Measurements from ENCODE around the gene MRGPRD. TPM values are rescaled to one million over a fixed set of nuclear protein-coding genes. Genes with fewer than 3 reads are reported as not detected.
A peak's percentile ranks its signal among the peaks of the same experiment; 100 is the strongest.

Gene MRGPRD
- total RNA-seq, 4 donors from 2014 or later: 2.9 to 5.4 TPM; not detected in 2

GRCh38 chr11:69014084-69014851, 33.5 kb upstream of the MRGPRD start:
- H3K27ac ChIP-seq: peak overlapping the region; percentile 88 to 99 (median 98)
- H3K27me3 ChIP-seq: peaks cover 3% of the 10 kb centered on the region
- no peaks in the 10 kb centered on the region for H3K36me3 ChIP-seq
- ATAC-seq: peak; percentile 39
- 6% methylated on average over 10 of the region's 28 CpGs; no CpG with 5 or more reads in 1 of the 2 donors for WGBS, 2 donors (ENCODE audit: low coverage in 1 of 2)
- peaks cover 4 to 67% (median 26%) of the 10 kb centered on the region in 3 donors for H3K4me1 ChIP-seq
- TF ChIP-seq EP300 (IDR thresholded peaks at IDR 0.05) (peak; percentile 59), POLR2AphosphoS5 (IDR thresholded peaks at IDR 0.05) (peak; percentile 96), POLR2A (IDR thresholded peaks at IDR 0.05) (peak; percentile 14 to 33)
- TF ChIP-seq, protein P1, sequence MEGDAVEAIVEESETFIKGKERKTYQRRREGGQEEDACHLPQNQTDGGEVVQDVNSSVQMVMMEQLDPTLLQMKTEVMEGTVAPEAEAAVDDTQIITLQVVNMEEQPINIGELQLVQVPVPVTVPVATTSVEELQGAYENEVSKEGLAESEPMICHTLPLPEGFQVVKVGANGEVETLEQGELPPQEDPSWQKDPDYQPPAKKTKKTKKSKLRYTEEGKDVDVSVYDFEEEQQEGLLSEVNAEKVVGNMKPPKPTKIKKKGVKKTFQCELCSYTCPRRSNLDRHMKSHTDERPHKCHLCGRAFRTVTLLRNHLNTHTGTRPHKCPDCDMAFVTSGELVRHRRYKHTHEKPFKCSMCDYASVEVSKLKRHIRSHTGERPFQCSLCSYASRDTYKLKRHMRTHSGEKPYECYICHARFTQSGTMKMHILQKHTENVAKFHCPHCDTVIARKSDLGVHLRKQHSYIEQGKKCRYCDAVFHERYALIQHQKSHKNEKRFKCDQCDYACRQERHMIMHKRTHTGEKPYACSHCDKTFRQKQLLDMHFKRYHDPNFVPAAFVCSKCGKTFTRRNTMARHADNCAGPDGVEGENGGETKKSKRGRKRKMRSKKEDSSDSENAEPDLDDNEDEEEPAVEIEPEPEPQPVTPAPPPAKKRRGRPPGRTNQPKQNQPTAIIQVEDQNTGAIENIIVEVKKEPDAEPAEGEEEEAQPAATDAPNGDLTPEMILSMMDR (IDR thresholded peaks at IDR 0.05): peak in 1 of 4 experiments; percentile 9
- H3K9me3 ChIP-seq: no peaks in the 10 kb centered on the region
- H3K4me3 ChIP-seq: peak overlapping the region; percentile 70 to 77

DNA sequence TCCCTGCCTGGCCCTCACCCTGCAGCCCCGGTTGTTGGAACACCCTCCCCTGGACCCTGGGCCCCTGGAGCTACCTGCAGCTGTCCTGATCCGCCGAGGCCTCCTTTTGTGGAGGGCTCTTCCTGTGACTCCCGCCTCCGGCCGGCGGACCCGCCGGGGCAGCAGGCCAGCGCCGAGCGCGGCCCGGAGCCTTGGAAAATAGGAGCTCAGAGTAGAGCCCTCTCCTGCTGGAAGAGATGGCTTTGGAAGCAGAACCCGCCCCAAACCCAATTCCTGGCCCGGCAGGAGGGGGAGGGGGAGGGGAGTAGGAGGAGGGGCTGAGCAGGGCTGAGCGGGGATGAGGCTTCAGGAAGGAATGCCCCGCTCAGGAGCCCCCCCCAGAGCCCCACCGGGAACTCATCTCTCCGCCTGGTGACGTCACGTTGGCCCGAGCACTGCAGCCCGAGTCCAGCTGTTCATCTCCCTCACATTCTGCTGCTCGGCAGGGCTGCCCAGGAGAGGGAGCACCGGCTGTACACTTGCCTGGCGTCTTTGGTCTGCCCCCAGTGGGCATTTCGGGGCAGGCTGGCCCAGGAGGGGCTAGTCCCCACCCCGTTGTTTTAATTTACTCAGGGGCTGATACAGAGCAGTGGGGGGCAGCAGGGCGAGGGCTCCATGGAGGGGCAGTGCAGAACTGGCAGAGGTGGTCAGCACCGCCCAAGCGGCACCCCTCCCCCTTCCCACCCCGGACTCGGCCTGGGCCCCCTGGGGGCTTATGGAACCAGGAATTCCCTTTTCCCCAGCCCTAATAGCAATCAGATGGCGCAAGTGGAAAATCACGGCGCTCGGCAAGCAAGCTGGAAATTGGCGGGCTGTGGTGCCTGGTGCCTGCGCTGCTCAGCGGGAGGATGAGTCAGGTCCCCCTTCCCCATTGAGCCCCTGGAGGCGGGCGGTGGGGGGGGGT, 32.5 kb upstream of the MRGPRD start, which contains the start of gene MRGPRF:
MRGPRF (minus strand) TSS at position 238 of the 943 bp plus-strand sequence. CDS start 3,345 bp downstream, outside the sequence.
- Histone ChIP-seq H3K9me3 (no peaks in the 10 kb centered on the region), H3K36me3 (no peaks in the 10 kb centered on the region), H3K4me1 (peaks cover 6 to 67% (median 34%) of the 10 kb centered on the region in 3 donors), H3K4me3 (peak within 1 kb of the TSS; percentile 70 to 77), H3K27ac (peak within 1 kb of the TSS; percentile 88 to 99 (median 98)), H3K27me3 (peaks cover 3% of the 10 kb centered on the region)
- TF ChIP-seq POLR2A (IDR thresholded peaks at IDR 0.05): peak; percentile 91 to 92
- no peak for TF ChIP-seq EP300 (IDR thresholded peaks at IDR 0.05)
- peak; percentile 96 for TF ChIP-seq POLR2AphosphoS5 (IDR thresholded peaks at IDR 0.05)
- TF ChIP-seq, protein P1 (IDR thresholded peaks at IDR 0.05): peak in 3 of 4 experiments; percentile 78 to 85 (median 85)
- WGBS, 2 donors (ENCODE audit: low coverage in 1 of 2): 0% methylated on average over 1 of the region's 43 CpGs; no CpG with 5 or more reads in 1 of the 2 donors
- peak; percentile 75 for ATAC-seq

GRCh38 chr11:69012092-69013008, 31.6 kb upstream of the MRGPRD start:
- peaks cover 3% of the 10 kb centered on the region for H3K27me3 ChIP-seq
- TF ChIP-seq POLR2AphosphoS5 (IDR thresholded peaks at IDR 0.05): no peak
- peak; percentile 8 to 19 for TF ChIP-seq POLR2A (IDR thresholded peaks at IDR 0.05)
- no peak for ATAC-seq
- WGBS, 2 donors (ENCODE audit: low coverage in 1 of 2): 40% methylated on average over 1 of the region's 21 CpGs; no CpG with 5 or more reads in 1 of the 2 donors
- no peaks in the 10 kb centered on the region for H3K36me3 ChIP-seq
- H3K4me3 ChIP-seq: peak overlapping the region; percentile 70 to 77
- peaks cover 6 to 76% (median 42%) of the 10 kb centered on the region in 3 donors for H3K4me1 ChIP-seq
- H3K9me3 ChIP-seq: no peaks in the 10 kb centered on the region
- peak overlapping the region; percentile 88 to 99 (median 98) for H3K27ac ChIP-seq

DNA sequence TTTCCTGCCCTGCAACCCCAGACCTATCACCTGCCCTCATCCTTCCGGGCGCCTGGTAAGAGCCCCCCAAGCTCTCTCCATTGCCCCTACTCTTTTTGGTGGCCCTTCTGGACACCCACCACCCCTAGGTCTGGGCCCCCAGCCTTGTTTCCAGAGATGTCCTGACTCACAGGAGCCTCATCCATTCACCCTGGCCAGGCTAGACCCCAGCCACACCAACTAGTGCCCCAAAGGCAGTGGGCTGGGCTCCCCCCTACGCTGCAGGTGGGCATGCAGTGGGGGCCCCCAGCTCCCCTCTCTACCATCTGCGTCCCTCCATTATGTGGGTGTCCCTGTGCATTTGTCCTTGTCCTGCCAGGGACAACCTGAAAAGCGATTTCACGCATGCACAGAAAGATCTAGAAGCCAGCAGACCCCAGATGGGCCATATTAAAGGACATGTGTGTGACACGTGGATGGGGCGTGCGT, 30.9 kb upstream of the MRGPRD start:
- H3K4me3 ChIP-seq: peak overlapping the region; percentile 70 to 77
- 7% methylated on average over 2 of the region's 9 CpGs; no CpG with 5 or more reads in 1 of the 2 donors for WGBS, 2 donors (ENCODE audit: low coverage in 1 of 2)
- H3K9me3 ChIP-seq: no peaks in the 10 kb centered on the region
- H3K27ac ChIP-seq: peak overlapping the region; percentile 88 to 99 (median 98)
- H3K36me3 ChIP-seq: peaks cover 0 to 6% of the 10 kb centered on the region in 2 donors
- TF ChIP-seq POLR2A (IDR thresholded peaks at IDR 0.05) (no peak), EP300 (IDR thresholded peaks at IDR 0.05) (no peak), POLR2AphosphoS5 (IDR thresholded peaks at IDR 0.05) (no peak)
- TF ChIP-seq, protein P1 (IDR thresholded peaks at IDR 0.05): no peak
- peaks cover 6 to 83% (median 48%) of the 10 kb centered on the region in 3 donors for H3K4me1 ChIP-seq
- peaks cover 3% of the 10 kb centered on the region for H3K27me3 ChIP-seq
- ATAC-seq: no peak
